Tibial artery (tissue), 4 donors: ENCODE data around the gene RAD51B.

Experiments
- DNase-seq, 2 donors: peaks; one replicate each; pipeline ENCODE4 v3.0.0-alpha.2; 2019
- H3K27ac ChIP-seq, 2 donors: fragments of 200-600 bp; sonication (generic) in 1 of 2; 1 replicate in 1 of 2; 2 replicates in 1 of 2; pipeline ENCODE4 v1.5.1; 2018 to 2019; ENCODE audit warnings: mild to moderate bottlenecking in 1 of 2
- H3K27me3 ChIP-seq, 2 donors: fragments of 200-600 bp; sonication (generic) in 1 of 2; one replicate each; pipeline versions ENCODE4 v1.5.1 to v1.6.0; 2016 to 2019
- H3K36me3 ChIP-seq, 3 donors: fragments of 200-600 bp; sonication (generic) in 2 of 3; one replicate each; pipeline ENCODE4 v1.5.1; 2016 to 2019; ENCODE audit warnings: mild to moderate bottlenecking in 2 of 3
- H3K4me1 ChIP-seq, 4 donors: fragments of 200-600 bp; sonication (generic) in 2 of 4; 1 replicate in 3 of 4; 2 replicates in 1 of 4; pipeline ENCODE4 v1.5.1; 2016 to 2019
- H3K4me3 ChIP-seq, 2 donors: fragments of 200-600 bp; sonication (generic) in 1 of 2; 1 replicate in 1 of 2; 2 replicates in 1 of 2; pipeline ENCODE4 v1.5.1; 2018 to 2019; ENCODE audit warnings: mild to moderate bottlenecking in 2 of 2
- H3K9me3 ChIP-seq, 3 donors: fragments of 200-600 bp; sonication (generic) in 1 of 3; one replicate each; pipeline ENCODE4 v1.5.1; 2016 to 2019
- CTCF ChIP-seq, 2 experiments: fragments of 200-600 bp in 1 of 2; fragments of 450-650 bp in 1 of 2; IDR thresholded peaks; one replicate each; pipeline ENCODE4 v1.5.1; 2017 to 2019; ENCODE audit warnings: antibody characterized with exemption in 2 of 2, mild to moderate bottlenecking in 1 of 2, moderate library complexity in 1 of 2
- intact Hi-C: fragments of 100-400 bp; cut with DNase I; formaldehyde crosslinking; loops from one replicate; pipeline ENCODE4 v1.15.0; 2023; ENCODE audit warnings: low total_unique reads

RAD51B gene

GRCh38 chr14:68312884-68313610 is 493.5 kb downstream of the RAD51B start:
- no peak overlapping the region for H3K27ac ChIP-seq
- H3K27me3 ChIP-seq = no peaks in the 10 kb centered on the region
- H3K4me3 ChIP-seq = no peak overlapping the region
- intact Hi-C loops = no loop called here
- H3K4me1 ChIP-seq = peaks cover 0 to 15% (median 13%) of the 10 kb centered on the region in 4 donors
- no peaks in the 10 kb centered on the region for H3K36me3 ChIP-seq
- H3K9me3 ChIP-seq = no peaks in the 10 kb centered on the region
- no peak for DNase-seq
- no peak for TF ChIP-seq CTCF (IDR thresholded peaks at IDR 0.05)

- no peaks in the 10 kb centered on the region for H3K36me3 ChIP-seq
- intact Hi-C loops = no loop called here
- no peaks in the 10 kb centered on the region for H3K27me3 ChIP-seq
- TF ChIP-seq CTCF (IDR thresholded peaks at IDR 0.05) = no peak
- peaks cover 0 to 13% (median 0%) of the 10 kb centered on the region in 4 donors for H3K4me1 ChIP-seq
- DNase-seq = no peak
- H3K27ac ChIP-seq = no peak overlapping the region
- H3K4me3 ChIP-seq = no peak overlapping the region
- H3K9me3 ChIP-seq = no peaks in the 10 kb centered on the region
Measured at GRCh38 chr14:68314642-68315041, 495.1 kb downstream of the RAD51B start.

- Histone ChIP-seq H3K27ac (no peak overlapping the region), H3K27me3 (no peaks in the 10 kb centered on the region), H3K4me3 (no peak overlapping the region), H3K36me3 (no peaks in the 10 kb centered on the region), H3K9me3 (no peaks in the 10 kb centered on the region), H3K4me1 (peaks cover 0 to 17% (median 0%) of the 10 kb centered on the region in 4 donors)
- TF ChIP-seq CTCF (IDR thresholded peaks at IDR 0.05) = no peak
- no peak for DNase-seq
- intact Hi-C loops = no loop called here
Measured at GRCh38 chr14:68315081-68315480, 495.5 kb downstream of the RAD51B start.

GRCh38 chr14:68316078-68316868 is 496.7 kb downstream of the RAD51B start:
- Histone ChIP-seq H3K4me3 (no peak overlapping the region), H3K27ac (no peak overlapping the region), H3K36me3 (no peaks in the 10 kb centered on the region), H3K27me3 (no peaks in the 10 kb centered on the region), H3K9me3 (no peaks in the 10 kb centered on the region), H3K4me1 (peaks cover 0 to 17% (median 0%) of the 10 kb centered on the region in 4 donors)
- no peak for DNase-seq
- TF ChIP-seq CTCF (IDR thresholded peaks at IDR 0.05) = no peak
- intact Hi-C loops = no loop called here

- H3K4me1 ChIP-seq = peaks cover 0 to 17% (median 0%) of the 10 kb centered on the region in 4 donors
- intact Hi-C loops = no loop called here
- no peak overlapping the region for H3K27ac ChIP-seq
- no peaks in the 10 kb centered on the region for H3K36me3 ChIP-seq
- no peaks in the 10 kb centered on the region for H3K9me3 ChIP-seq
- no peaks in the 10 kb centered on the region for H3K27me3 ChIP-seq
- no peak for DNase-seq
- no peak for TF ChIP-seq CTCF (IDR thresholded peaks at IDR 0.05)
- no peak overlapping the region for H3K4me3 ChIP-seq
Measured at GRCh38 chr14:68317239-68317638, 497.7 kb downstream of the RAD51B start.
